HG03432 (cell line): ENCODE data around the gene BEGAIN.
"Not testable (repeated sequence)": the region's sequence is repeated elsewhere in the genome, so short reads cannot be mapped to it uniquely, and the experiment has no call there.

ENCODE experiments used
- ATAC-seq: cut with Tn5 transposase; IDR thresholded peaks from one replicate; pipeline ENCODE4 v1.9.1; 2021; ENCODE audit warnings: mild to moderate bottlenecking, moderate library complexity; ENCODE audit not compliant: unreplicated experiment

Gene BEGAIN

GRCh38 chr14:100525615-100526014 is 61.6 kb downstream of the BEGAIN start:
- no peak for ATAC-seq

DNA sequence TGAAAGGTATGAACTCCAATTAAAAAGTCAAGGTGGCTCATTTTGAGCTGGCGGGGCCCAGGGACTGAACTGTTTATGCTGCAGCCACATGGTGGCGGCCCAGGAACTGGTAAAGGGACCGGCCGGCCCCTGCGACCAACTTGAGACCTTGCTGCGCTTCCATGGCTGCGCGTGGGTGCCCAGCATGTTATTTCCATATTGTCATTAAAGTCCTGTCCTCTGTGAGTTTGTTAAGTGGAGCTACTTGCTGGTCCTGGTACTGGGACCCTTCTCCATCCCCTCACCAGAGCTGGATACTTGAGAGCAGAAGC is 62.3 kb downstream of the BEGAIN start:
- ATAC-seq, result no peak

GRCh38 chr14:100524233-100524932 is 62.8 kb downstream of the BEGAIN start:
- no peak for ATAC-seq

GRCh38 chr14:100523843-100524169 is 63.4 kb downstream of the BEGAIN start:
- ATAC-seq, result no peak

GRCh38 chr14:100523131-100523842 is 63.9 kb downstream of the BEGAIN start:
- no peak for ATAC-seq

GRCh38 chr14:100522616-100523099 is 64.6 kb downstream of the BEGAIN start:
- no peak for ATAC-seq

- ATAC-seq, result not testable (repeated sequence)
Observed at GRCh38 chr14:100506053-100506452, 81.2 kb downstream of the BEGAIN start.

DNA sequence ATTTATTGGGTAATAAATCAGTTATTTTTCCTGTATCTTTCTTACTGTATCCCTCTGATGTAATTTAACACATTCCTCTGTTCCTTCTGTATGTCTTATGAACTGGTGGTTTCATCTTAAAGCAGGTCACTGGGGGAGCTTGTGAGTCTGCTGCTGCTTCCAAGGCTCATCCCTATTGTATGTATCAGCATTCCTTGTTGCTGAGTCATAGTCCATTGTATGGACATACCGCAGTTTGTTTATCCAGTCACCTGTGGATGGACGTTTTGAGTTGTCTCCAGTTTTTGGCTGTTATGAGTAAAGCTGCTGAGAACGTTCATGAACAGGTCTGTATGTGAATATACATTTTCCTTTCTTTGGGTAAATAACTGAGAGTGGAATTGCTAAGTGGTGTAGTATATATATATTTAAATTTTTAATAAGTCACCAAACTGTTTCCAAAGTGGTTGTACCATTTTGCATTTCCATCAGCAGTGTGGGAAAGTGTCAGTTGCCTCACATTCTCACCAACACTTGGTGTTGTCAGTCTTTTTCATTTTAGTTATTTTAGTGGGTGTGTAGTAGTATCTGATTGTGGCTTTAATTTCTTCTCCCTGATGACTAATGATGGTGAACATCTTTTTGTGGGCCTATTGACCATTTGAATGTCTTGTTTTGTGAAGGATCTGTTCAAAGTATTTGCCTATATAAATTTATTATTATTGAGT is 82.7 kb downstream of the BEGAIN start:
- ATAC-seq, result no peak

GRCh38 chr14:100503251-100503650 is 84.0 kb downstream of the BEGAIN start:
- no peak for ATAC-seq

GRCh38 chr14:100502622-100503220 is 84.5 kb downstream of the BEGAIN start:
- ATAC-seq, result no peak

GRCh38 chr14:100500128-100500527 is 87.1 kb downstream of the BEGAIN start:
- ATAC-seq, result no peak

GRCh38 chr14:100498068-100498467 is 89.1 kb downstream of the BEGAIN start:
- no peak for ATAC-seq

GRCh38 chr14:100495917-100496316 is 91.3 kb downstream of the BEGAIN start:
- no peak for ATAC-seq

GRCh38 chr14:100494645-100495044 is 92.6 kb downstream of the BEGAIN start:
- ATAC-seq, result no peak

DNA sequence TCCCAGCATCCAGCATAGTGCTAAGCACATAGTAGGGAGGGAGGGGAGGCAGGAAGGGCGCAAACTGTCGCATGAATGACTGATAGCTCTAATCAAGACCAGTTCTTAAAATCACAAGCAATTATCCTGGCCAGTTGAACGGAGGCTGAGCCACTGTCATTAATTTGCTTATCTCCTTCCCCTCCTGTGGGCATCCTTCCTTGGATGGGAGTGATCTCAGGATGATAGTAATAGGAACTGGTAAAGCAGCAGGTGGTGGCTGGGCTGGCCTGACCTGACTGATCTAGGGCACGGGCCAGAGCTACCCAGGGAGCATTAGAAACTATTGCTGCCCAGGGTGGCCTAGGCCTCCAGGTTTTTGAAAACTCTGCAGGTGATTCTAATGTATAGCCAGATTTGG is 97.0 kb downstream of the BEGAIN start:
- no peak for ATAC-seq

GRCh38 chr14:100488057-100488456 is 99.2 kb downstream of the BEGAIN start:
- ATAC-seq, result no peak

DNA sequence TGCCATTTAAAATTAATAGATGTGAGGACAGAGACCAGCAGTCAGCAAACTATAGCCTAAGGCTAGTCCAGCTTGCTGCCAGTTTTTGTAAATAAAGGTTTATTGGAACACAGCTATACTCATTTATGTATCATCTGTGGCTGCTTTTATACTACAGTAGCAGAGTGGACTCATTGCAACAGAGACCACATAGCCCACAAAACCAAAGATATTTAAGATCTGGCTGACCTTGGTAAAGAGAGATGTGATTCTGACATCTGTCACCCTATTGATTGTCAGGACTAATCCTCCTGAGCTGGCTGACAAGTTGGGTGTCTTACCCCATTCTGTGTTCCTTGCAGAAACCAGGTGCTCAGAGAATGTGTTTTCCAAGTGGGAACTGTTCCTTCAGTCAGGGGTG is 99.9 kb downstream of the BEGAIN start:
- no peak for ATAC-seq
